HCEC 1CT (cell line): ENCODE data around the gene ANKRD40CL.
"Not testable (repeated sequence)": the region's sequence is repeated elsewhere in the genome, so short reads cannot be mapped to it uniquely, and the experiment has no call there.

ENCODE experiments used
- DNase-seq: peaks from one replicate; pipeline ENCODE4 v3.0.0-alpha.2; 2017

The ANKRD40CL gene, protein sequence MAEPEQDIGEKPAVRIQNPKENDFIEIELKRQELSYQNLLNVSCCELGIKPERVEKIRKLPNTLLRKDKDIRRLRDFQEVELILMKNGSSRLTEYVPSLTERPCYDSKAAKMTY

GRCh38 chr17:50767446-50767845, at the start of gene ANKRD40CL:
TSS of gene ANKRD40CL (minus strand) at chr17:50767518. CDS start at chr17:50766913, 605 bp downstream.
- no peak for DNase-seq

- no peak for DNase-seq
These were observed 49.0 kb upstream of the ANKRD40CL start for GRCh38 chr17:50816271-50816670.

GRCh38 chr17:50815400-50815799, 48.1 kb upstream of the ANKRD40CL start:
- no peak for DNase-seq

DNA sequence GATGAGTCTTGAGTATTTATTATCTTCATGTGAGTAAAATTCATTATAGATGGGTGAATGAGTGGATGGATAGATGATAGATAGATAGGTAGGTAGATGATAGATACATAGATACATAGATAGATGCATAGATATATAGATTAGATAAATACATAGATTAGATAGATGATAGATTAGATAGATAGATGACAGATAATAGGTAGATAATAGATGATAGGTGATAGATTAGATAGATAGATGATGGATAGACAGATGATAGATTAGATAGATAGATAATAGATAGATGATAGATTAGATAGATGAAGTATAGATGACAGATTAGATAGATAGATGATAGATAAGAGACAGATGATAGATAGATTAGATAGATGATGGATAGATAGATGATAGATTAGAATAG, 46.3 kb upstream of the ANKRD40CL start:
- DNase-seq: no peak

- no peak for DNase-seq
These were observed 41.6 kb upstream of the ANKRD40CL start for GRCh38 chr17:50808888-50809287.

DNA sequence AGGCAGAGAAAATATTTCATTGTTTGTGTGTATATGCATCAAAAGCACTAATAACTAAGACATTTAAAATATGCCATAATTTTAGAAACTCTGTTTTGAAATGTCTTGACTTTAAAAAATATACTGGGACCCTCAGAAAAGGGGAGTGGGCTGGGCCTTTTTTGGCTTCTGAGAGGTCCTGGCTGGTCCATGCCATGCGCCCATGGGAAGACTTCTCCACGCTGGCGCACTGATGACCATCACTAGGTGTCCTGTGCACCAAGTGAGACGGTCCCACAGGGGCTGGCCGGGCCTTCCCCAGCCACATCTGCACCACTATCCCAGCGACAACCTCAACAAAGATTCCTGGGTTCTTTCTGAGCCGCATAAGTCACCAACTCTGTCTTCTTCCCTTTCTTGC, 41.1 kb upstream of the ANKRD40CL start:
- no peak for DNase-seq

GRCh38 chr17:50807675-50808074, 40.4 kb upstream of the ANKRD40CL start:
- DNase-seq: no peak

- no peak for DNase-seq
These were observed 39.7 kb upstream of the ANKRD40CL start for GRCh38 chr17:50807009-50807408.

DNA sequence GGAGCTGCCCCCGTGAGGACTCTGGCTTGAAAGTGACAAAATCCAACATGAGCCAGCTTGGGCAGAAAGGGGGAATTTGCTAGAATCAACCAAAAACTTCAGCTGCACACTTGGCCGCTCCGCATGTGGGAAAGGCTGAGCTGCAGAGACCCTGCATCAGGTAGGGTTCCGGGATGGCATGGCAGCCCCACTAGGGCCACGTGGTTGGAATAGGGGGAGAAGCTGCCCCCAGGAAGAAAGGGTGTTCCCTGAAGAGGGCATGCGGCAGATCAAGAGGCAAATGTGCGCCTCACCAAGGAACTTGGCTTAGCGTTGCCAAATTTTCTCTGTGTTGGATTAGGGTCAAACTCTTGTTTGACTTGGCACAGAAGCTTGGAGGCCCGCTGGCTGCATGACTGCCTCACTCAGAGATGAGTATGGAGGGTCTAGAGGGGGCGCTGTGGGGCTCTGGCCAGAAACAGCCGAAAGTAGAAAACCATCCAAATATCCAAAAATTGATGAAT, 38.9 kb upstream of the ANKRD40CL start:
- DNase-seq: no peak

DNA sequence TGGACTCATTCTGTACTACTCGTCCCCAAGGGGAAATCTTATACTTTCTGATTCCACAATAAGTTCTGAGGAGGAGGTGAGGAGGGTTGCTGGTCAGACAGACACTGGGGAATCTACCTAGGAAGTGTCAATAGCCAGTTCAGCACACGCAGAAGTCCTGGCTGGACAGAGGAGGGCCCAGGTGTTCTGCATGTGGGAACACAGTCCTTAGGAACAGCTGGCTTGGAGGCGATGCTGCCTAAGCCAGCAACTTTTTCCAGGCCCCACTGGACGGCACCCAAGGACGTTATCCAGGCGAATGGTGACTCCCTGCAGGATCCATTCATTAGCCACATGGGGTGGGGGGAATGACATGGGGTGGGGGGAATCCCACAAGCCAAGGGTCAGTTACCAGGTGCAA, 38.2 kb upstream of the ANKRD40CL start:
- no peak for DNase-seq

DNA sequence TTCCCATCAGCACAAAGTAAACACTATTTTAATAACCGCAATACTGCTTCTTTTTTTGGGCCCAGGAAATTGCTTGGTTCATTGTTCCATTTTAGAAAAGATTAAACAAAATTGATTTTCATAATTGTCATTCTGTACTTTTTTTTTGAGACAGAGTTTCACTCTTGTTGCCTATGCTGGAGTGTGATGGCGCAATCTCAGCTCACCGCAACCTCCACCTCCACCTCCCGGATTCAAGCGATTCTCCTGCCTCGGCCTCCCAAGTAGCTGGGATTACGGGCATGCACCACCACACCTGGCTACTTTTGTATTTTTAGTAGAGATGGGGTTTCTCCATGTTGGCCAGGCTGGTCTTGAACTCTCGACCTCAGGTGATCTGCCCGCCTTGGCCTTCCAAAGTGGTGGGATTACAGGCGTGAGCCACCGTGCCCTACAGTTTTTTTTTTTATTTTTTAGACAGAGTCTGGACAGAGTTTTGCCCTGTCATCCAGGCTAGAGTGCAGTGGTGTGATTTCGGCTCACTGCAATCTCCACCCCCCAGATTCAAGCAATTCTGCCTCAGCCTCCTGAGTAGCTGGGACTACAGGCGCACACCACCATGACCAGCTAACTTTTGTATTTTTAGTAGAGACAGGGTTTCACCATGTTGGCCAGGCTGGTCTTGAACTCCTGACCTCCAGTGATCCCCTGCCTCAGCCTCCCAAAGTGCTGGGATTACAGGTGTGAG, 37.6 kb upstream of the ANKRD40CL start:
- DNase-seq: not testable (repeated sequence)

- DNase-seq: no peak
These were observed 36.4 kb upstream of the ANKRD40CL start for GRCh38 chr17:50803676-50804075.

DNA sequence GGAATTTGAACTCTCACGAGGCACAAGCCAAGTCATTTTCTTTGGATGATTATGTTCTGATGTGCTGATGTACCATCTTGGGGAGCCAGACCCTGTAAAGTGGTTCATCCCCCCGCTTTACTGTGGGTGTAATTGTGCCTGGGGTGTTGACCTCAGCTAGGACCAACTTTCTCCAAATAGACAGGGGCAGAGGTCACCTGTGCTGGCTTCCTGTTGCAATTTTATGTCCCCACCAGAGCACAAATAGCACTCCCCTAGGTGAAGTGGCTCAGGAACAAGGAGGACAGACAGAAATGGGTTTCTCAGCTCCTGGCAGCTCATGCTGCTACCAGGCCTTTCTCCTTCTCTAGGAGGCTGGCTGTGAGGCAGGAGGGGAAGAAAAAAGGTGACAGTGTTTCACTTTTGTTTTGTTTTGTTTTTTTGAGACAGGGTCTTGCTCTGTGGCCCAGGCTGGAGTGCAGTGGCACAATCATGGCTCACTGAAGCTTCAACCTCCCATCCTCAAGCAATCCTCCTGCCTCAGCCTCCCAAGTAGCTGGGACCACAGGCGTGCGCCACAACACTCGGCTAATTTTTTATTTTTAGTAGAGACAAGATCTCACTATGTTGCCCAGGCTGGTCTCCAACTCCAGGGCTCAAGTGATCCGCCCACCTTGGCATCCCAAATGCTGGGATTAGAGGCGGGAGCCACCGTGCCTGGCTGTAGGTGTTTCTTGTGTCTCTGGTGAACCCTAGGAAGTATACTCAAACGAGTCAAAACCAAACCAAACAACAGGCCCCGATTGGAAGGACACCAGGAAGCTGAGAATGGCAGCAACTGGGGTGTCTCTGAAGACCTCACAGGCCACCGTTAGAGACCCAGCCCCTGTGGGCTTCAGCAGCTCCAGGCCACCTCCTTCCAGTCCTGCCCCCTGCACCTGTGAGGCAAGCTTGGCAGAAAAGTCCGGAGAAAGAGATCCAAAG, 35.6 kb upstream of the ANKRD40CL start:
- DNase-seq: no peak

- DNase-seq: no peak
These were observed 32.9 kb upstream of the ANKRD40CL start for GRCh38 chr17:50800196-50800700.

DNA sequence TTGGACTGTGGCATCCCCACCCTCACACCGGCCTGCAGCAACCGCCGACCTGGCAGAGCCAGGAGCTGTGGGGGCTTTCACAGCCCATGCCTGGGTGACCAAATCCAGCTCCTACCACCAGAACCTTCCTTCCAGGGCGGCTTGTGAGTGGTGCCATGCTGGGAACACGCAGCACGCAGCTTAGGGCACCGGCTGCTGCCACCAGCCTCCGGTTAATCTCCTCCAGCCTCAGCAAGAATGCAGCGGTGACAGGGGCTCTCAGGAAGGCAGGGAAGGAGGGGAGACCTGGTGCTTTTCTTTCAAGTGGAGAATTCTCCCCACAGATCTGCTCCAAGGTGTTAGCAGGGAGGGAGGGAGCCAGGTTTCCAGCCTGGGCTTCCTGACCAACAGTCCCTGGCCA, 32.3 kb upstream of the ANKRD40CL start:
- no peak for DNase-seq

DNA sequence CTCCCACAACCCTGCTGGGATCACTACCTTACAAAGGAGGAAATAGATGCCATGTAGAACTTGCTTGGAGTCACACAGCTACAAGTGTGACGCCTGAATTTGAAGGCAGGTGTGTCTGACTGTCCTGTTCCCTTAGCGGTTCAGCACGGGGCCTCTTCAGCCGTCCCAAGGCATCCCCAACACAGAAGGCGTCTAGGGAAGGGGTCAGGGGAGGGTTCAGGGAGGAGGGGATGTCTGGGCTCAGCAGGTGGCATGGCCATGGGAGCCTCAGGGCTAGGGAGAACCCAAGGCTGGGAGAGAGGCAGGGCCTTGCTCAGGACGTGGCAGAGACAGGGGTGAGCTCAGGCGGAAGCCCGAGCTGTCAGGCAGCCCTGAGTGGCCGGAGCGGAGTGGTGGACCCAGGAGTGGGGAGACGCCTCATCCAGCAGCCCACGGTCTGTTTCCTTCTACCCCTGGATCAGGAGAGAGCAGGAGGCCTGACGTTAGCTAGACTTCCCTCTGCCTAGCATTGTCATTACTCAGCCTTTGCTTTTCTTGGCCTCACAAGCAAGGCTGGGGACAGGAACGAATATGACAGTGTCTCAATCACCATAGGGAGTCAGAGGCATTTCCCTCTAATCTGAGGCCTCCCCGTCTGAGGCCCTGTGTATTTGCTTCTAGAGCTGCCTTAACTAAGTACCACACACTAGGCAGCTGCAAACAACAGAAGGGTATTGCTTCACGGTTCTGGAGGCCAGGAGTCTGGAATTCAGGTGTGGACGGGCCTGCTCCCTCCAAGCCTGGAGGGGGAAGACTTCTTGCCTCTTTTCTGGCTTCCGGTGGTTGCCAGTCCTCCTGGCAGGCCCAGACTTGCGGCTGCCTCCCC, 31.3 kb upstream of the ANKRD40CL start:
- no peak for DNase-seq

DNA sequence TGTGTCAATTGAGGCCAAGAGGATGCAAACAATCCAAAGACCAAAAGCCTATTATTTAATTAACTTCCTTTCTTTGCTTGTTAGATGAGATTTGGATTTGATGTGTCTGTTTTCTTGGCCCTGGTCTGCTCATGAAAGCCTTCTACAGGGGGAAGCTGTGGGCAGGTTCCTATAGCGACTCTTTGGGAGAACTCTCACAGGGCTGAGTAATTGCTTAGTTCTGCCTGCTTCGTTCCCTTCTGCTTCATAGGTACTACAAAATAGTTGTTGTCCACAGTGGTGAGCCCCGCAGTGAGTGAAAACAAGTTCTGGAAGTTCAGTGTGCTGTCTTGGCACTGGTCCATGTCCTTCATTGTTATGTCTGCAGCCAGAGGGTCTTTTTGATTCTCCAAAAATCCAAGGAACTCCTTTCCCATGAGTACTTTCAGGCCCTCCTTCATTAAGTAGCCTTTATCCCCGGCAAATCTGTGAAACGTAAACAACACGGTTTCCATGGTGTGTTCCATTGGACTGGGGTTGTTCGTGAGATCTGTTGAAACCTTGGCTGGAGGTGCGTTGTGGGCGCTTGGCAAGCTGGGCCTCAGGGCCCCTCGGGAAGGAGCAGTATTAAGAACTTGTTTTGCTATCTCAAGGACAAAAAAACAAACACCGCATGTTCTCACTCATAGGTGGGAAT, 30.0 kb upstream of the ANKRD40CL start:
- no peak for DNase-seq

GRCh38 chr17:50794361-50794760, 27.0 kb upstream of the ANKRD40CL start:
- DNase-seq: no peak

- DNase-seq: no peak
These were observed 25.7 kb upstream of the ANKRD40CL start for GRCh38 chr17:50793007-50793406.

GRCh38 chr17:50792132-50792531, 24.8 kb upstream of the ANKRD40CL start:
- DNase-seq: no peak

DNA sequence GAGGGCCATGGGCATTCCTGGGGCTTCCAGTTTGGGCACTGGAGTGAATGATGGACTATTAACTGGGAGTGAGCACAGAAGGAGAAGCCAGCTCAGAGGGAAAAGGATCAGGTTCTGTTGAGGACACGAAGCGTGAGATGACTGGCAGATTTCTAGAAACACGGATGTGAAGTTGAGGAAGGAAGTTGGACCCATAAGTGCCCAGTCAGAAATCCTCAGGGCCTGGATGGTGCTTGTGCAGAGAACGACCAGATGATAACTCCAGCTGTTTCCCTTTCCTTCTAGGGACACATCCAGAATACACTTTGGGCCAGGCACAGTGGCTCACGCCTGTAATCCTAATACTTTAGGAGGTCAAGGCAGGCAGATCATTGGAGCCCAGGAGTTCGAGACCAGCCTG, 23.3 kb upstream of the ANKRD40CL start:
- DNase-seq: no peak

DNA sequence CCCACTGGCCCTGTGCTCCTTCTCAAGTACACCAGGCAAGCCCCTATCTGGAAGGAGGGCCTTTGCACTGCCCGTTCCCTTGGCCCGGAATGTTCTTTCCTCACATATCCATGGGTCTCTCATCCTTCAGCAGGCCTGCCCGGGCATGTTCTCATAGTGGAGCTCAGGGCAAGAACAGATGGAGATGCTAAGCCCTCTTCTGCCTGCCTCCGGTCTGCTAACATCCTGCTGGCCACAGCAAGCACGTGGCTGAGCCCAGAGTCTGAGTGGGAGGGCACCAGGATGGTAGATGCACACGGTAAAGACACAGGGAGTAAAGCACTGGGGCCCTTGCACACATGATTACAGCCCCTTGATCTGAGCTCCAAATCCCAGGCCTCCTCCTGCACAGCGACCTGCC, 19.8 kb upstream of the ANKRD40CL start:
- no peak for DNase-seq
